Measurements from ENCODE around the gene C1orf159.

- TF ChIP-seq CTCF (IDR thresholded peaks at IDR 0.05) (no peak), POLR2A (IDR thresholded peaks at IDR 0.05) (no peak)
These were observed 72.0 kb downstream of the C1orf159 start for GRCh38 chr1:1043921-1044320.
